ENCODE results near the gene OR10A3. TPM values are rescaled to one million over a fixed set of nuclear protein-coding genes. Genes with fewer than 3 reads are reported as not detected.

OR10A3 gene
- total RNA-seq, 1 donor from 2014 or later: not detected

DNA sequence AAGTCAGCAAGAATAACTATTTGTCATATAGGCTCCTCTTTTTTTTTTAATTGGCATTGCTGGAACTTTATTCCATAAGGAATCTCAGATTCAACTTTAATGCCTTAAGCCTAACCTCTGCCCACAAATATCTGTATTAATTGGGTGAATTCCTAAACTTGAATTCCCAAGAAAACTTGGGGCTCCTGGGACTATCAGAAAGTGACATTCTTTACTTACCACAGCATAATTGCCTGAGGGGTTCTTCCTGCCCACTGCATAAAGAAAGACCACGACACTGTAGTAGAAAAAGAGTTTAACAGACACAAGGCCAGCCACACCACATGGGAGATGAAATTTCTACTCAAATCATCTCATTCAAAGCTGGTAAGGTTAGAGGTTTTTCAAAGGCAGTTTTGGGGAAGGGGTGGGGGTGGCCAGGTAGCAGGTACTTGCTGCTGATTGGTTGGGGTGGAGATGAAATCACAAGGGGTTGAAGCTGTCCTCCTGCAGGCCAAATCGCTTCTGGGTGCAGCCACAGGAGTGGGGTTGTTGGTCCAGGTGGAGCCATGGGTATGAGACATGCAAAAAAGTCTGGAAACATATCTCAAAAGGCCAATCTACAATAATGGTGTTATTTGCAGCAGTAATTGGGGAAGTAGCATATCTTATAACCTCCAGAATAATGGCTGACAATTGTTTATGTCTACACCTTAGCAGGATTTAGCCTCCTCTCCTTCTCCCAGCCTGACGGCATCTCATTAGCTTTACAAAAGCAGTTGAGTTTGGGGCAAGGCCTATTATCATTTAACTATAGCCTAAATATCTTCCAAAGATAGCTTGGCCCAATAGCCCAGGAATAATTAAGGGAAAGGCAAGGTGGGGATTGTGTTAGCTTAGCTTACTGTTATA lies 28.5 kb upstream of the OR10A3 start:
- H3K9me3 ChIP-seq: no peaks in the 10 kb centered on the region

GRCh38 chr11:7968686-7969085 lies 27.2 kb upstream of the OR10A3 start:
- ATAC-seq: no peak
- Histone ChIP-seq H3K27ac (no peak overlapping the region), H3K4me1 (no peaks in the 10 kb centered on the region), H3K36me3 (no peaks in the 10 kb centered on the region), H3K9me3 (no peaks in the 10 kb centered on the region), H3K4me3 (no peak overlapping the region), H3K27me3 (no peaks in the 10 kb centered on the region)
- intact Hi-C loops (cut with DNase I): no loop called here
- no peak for TF ChIP-seq CTCF (IDR thresholded peaks at IDR 0.05)
- DNase-seq: no peak

More for the DNA sequence above, 28.5 kb upstream of the OR10A3 start:
- Histone ChIP-seq H3K4me1 (no peaks in the 10 kb centered on the region), H3K36me3 (no peaks in the 10 kb centered on the region), H3K27ac (no peak overlapping the region), H3K4me3 (no peak overlapping the region), H3K27me3 (no peaks in the 10 kb centered on the region)
- intact Hi-C loops (cut with DNase I): no loop called here
- ATAC-seq: no peak
- TF ChIP-seq CTCF (IDR thresholded peaks at IDR 0.05): no peak
- DNase-seq: no peak

GRCh38 chr11:7967826-7968225 lies 26.3 kb upstream of the OR10A3 start:
- TF ChIP-seq CTCF (IDR thresholded peaks at IDR 0.05): no peak
- no peaks in the 10 kb centered on the region for H3K9me3 ChIP-seq

GRCh38 chr11:7967097-7967496 lies 25.6 kb upstream of the OR10A3 start:
- no peak for TF ChIP-seq CTCF (IDR thresholded peaks at IDR 0.05)
- intact Hi-C loops (cut with DNase I): no loop called here

More at GRCh38 chr11:7967826-7968225, 26.3 kb upstream of the OR10A3 start:
- no peaks in the 10 kb centered on the region for H3K27me3 ChIP-seq
- ATAC-seq: no peak
- no peak overlapping the region for H3K4me3 ChIP-seq
- no peaks in the 10 kb centered on the region for H3K36me3 ChIP-seq
- intact Hi-C loops (cut with DNase I): no loop called here
- H3K4me1 ChIP-seq: no peaks in the 10 kb centered on the region
- no peak for DNase-seq
- no peak overlapping the region for H3K27ac ChIP-seq

DNA sequence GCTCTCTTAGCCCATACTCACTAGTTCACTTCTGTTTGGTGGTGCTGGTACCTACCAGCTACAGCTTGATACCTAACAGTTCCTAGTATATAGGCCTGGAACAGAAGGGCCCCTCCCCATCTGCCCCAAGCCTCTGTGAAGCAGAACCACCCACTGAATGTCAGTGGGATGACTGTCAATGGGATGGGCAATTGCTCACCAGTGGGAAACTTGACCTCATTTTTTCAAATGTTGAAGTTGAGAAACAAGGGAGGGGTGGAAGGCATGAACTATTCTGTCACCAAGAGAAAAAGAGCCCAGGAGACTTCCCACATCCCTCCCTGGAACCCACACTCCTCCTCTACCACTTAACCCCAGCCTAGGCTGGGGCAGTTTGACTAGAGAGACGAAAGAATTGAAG lies 23.9 kb upstream of the OR10A3 start, which contains the start of gene NLRP10:
TSS of gene NLRP10 (minus strand) at position 62 of the 400 bp plus-strand sequence. CDS start 1,952 bp downstream, outside the sequence.
- TF ChIP-seq CTCF (IDR thresholded peaks at IDR 0.05): no peak
- H3K9me3 ChIP-seq: no peaks in the 10 kb centered on the region
- H3K27ac ChIP-seq: no peak within 1 kb of the TSS
- H3K36me3 ChIP-seq: no peaks in the 10 kb centered on the region
- intact Hi-C loops (cut with DNase I): no loop called here
- no peak for ATAC-seq
- H3K4me1 ChIP-seq: no peaks in the 10 kb centered on the region
- peaks cover 6% of the 10 kb centered on the region for H3K27me3 ChIP-seq
- no peak for DNase-seq
- H3K4me3 ChIP-seq: no peak within 1 kb of the TSS

More at GRCh38 chr11:7967097-7967496, 25.6 kb upstream of the OR10A3 start:
- Histone ChIP-seq H3K4me3 (no peak overlapping the region), H3K4me1 (no peaks in the 10 kb centered on the region), H3K9me3 (no peaks in the 10 kb centered on the region), H3K27me3 (no peaks in the 10 kb centered on the region), H3K36me3 (no peaks in the 10 kb centered on the region), H3K27ac (no peak overlapping the region)
- ATAC-seq (no peak), DNase-seq (no peak)
